Right atrium auricular region (tissue), 2 donors: ENCODE measurements around the gene MAPK1IP1L. TPM values are rescaled to one million over a fixed set of nuclear protein-coding genes. Genes with fewer than 3 reads are reported as not detected.
A peak's percentile ranks its signal among the peaks of the same experiment; 100 is the strongest.

ENCODE experiments used
- DNase-seq: peaks from one replicate; pipeline ENCODE4 v3.0.0-alpha.2; 2019; ENCODE audit warnings: low spot score
- H3K27ac ChIP-seq, 2 donors: fragments of 200-600 bp; sonication (generic); 1 replicate in 1 of 2; 2 replicates in 1 of 2; pipeline ENCODE4 v1.5.1; 2016 to 2019
- H3K27me3 ChIP-seq, 2 donors: fragments of 200-600 bp; sonication (generic); one replicate each; pipeline versions ENCODE4 v1.5.1 to v1.6.0; 2017 to 2019
- H3K36me3 ChIP-seq: fragments of 200-600 bp; sonication (generic); one replicate; pipeline ENCODE4 v1.5.1; 2016
- H3K4me1 ChIP-seq, 2 donors: fragments of 200-600 bp; sonication (generic); one replicate each; pipeline versions ENCODE4 v1.5.1 to v1.6.0; 2017 to 2019
- H3K4me3 ChIP-seq, 2 donors: fragments of 200-600 bp; sonication (generic); 1 replicate in 1 of 2; 2 replicates in 1 of 2; pipeline ENCODE4 v1.5.1; 2017 to 2019; ENCODE audit warnings: mild to moderate bottlenecking in 1 of 2, moderate library complexity in 1 of 2
- H3K9me3 ChIP-seq, 2 donors: fragments of 200-600 bp; sonication (generic); one replicate each; pipeline ENCODE4 v1.5.1; 2019
- total RNA-seq, 2 donors: library from RNA; depleted of rRNA; stranded (reverse); fragments of >200 nt; gene quantifications; one replicate each; pipeline ENCODE4 v1.1.0, GENCODE V29; 2016
- TF ChIP-seq, protein P1 (sequence below), 2 donors: fragments of 200-600 bp; sonication (generic); IDR thresholded peaks; one replicate each; pipeline ENCODE4 v1.5.1; 2019; ENCODE audit warnings: antibody characterized with exemption in 2 of 2

Gene MAPK1IP1L
- total RNA-seq, 2 donors from 2014 or later = 81.2 to 111 TPM

DNA sequence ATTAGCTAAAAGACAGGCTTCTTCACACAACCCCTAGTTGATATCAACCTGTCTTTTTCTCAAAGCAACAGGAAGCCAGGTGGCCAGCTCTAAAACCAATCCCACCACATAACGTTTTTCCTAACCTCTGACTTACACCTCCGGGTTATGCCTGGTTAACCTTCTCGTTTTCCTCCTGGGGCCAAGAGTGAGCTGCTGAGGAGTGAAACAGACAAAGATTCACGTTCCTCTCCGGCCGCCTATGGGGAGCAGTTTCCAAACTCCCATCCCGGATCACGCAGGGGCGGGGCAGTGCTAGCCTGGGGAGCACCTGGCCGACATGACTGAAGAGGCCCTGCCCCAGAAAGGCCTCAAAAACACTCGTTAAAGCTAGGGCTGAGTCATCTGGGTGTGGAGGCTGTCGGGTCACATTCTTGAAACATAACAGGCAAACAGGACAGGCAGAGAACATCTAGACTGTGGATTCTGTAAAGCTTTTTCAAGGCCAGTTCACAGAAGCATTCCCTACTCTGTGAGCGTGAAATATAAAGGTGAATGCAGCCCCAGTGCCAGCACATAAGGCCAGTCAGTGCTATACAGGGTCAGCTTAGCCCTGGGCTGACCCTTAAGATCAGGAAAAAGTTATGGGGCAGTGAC lies 51.7 kb downstream of the MAPK1IP1L start:
- H3K36me3 ChIP-seq = no peaks in the 10 kb centered on the region
- DNase-seq = peak; percentile 88
- H3K9me3 ChIP-seq = no peaks in the 10 kb centered on the region
- H3K27me3 ChIP-seq = no peaks in the 10 kb centered on the region
- H3K4me3 ChIP-seq = no peak overlapping the region
- peak overlapping the region; percentile 89 to 93 for H3K27ac ChIP-seq
- TF ChIP-seq, protein P1, sequence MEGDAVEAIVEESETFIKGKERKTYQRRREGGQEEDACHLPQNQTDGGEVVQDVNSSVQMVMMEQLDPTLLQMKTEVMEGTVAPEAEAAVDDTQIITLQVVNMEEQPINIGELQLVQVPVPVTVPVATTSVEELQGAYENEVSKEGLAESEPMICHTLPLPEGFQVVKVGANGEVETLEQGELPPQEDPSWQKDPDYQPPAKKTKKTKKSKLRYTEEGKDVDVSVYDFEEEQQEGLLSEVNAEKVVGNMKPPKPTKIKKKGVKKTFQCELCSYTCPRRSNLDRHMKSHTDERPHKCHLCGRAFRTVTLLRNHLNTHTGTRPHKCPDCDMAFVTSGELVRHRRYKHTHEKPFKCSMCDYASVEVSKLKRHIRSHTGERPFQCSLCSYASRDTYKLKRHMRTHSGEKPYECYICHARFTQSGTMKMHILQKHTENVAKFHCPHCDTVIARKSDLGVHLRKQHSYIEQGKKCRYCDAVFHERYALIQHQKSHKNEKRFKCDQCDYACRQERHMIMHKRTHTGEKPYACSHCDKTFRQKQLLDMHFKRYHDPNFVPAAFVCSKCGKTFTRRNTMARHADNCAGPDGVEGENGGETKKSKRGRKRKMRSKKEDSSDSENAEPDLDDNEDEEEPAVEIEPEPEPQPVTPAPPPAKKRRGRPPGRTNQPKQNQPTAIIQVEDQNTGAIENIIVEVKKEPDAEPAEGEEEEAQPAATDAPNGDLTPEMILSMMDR (IDR thresholded peaks at IDR 0.05) = no peak
- peaks cover 0 to 74% of the 10 kb centered on the region in 2 donors for H3K4me1 ChIP-seq

DNA sequence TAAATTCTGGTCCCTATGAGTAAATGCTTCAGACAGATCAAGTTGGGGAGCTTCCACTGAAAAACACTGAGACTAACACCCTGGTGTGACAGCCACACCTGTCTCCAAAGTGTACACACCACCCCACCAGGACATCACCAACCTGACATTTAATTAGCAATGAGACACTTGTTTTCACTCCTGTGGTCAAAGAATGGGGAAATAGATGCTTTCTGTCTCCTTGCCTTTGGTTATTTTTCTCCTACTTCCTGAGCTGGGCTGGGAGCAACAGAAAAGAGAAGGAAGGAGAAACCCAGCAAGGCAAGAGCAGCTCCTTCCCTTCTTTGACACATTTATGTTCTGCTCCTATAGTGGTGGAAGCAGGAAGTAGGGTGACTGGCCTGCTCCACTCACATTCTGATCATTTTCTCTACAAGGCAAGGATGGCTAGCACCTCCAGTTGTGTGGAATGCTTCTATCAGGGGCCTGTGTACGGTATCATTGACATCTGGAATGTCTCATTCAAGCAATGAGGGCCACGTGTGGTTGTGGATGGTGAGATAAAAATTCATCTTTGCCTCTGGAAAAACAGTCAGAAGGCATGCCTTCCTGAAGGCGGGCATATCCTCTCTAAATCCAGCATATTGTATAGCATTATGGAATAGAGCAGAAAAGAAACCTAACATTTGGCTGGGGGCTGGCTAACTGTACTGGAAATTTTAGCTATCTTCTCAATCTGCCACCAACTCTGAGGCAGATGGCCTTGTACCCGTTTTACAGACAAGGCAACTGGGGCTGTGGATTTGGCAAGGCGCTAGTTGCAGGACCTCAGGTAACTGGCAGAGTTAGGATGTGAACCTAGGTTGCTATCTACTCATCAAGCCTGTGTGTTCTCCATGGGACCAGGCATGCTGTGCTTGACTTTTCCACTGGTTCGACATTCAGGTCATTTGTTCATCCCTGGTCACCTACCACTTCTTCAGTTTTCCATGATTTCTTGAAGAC lies 52.8 kb downstream of the MAPK1IP1L start:
- no peaks in the 10 kb centered on the region for H3K36me3 ChIP-seq
- H3K9me3 ChIP-seq = no peaks in the 10 kb centered on the region
- DNase-seq = no peak
- no peaks in the 10 kb centered on the region for H3K27me3 ChIP-seq
- TF ChIP-seq, protein P1 (IDR thresholded peaks at IDR 0.05) = no peak
- H3K4me3 ChIP-seq = no peak overlapping the region
- peak overlapping the region; percentile 89 to 93 for H3K27ac ChIP-seq
- peaks cover 0 to 77% of the 10 kb centered on the region in 2 donors for H3K4me1 ChIP-seq

DNA sequence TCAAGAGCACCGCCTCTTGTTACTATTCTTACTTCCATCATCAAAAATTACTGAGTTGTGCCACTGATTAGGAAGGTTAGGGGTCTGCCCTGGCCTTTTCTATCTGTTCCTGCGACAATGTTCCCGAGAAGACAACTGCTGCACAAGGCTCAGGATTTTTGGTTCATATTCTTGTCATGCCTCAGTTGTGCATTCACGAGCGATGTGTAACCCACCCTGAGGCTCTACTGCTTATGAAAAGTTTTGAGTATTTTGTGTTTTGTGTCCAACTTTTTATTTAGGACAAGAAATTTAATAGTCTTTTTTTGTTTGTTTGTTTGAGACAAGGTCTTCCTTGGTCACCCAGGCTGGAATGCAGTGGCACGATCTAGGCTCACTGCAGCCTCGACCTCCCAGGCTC lies 54.5 kb downstream of the MAPK1IP1L start:
- Histone ChIP-seq H3K4me1 (peaks cover 0 to 67% of the 10 kb centered on the region in 2 donors), H3K27ac (peak overlapping the region; percentile 6 to 29), H3K9me3 (no peaks in the 10 kb centered on the region), H3K36me3 (no peaks in the 10 kb centered on the region), H3K27me3 (no peaks in the 10 kb centered on the region), H3K4me3 (no peak overlapping the region)
- DNase-seq = no peak
- TF ChIP-seq, protein P1 (IDR thresholded peaks at IDR 0.05) = no peak

DNA sequence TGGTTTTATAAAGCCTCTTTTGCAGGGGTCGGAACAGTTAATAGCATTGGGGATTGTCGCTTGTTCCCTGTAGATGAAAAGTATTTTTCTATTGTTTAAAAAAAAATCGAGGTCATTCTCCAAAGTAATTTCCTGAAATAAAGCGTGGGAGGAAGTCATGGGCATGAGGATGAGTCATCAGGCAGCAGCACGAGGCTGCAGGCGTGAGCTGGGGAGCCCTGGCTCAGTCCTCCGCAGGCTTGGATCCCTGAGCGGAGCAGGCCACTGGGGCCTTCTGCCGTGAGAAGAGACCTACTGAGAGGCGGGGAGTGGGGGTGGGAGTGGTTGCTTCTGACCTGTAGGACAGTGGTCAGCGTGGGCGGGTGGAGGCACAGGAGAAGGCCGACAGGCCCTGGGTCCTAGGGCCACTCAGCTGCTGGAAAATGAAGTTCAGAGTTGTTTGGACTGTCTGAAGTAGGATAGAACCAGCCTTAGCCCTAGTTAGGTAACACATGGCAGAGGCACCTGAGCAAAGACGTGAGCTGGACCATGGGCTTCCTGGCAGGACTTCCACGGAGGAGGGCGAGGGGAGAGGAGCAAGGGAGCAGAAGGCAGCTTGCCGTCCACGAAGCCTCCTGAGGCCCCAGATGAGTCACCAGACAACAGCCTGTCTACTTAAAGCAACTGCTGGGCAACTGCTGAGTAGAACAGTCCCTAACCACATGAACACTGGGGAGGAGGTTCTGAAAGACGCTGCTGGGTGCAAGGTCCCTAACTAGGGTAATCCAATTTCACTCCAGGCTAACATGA lies 56.5 kb downstream of the MAPK1IP1L start:
- no peak overlapping the region for H3K4me3 ChIP-seq
- peak; percentile 91 for DNase-seq
- peak overlapping the region; percentile 91 to 92 for H3K27ac ChIP-seq
- no peaks in the 10 kb centered on the region for H3K27me3 ChIP-seq
- peaks cover 0 to 50% of the 10 kb centered on the region in 2 donors for H3K4me1 ChIP-seq
- H3K9me3 ChIP-seq = no peaks in the 10 kb centered on the region
- H3K36me3 ChIP-seq = no peaks in the 10 kb centered on the region
- TF ChIP-seq, protein P1 (IDR thresholded peaks at IDR 0.05) = no peak

DNA sequence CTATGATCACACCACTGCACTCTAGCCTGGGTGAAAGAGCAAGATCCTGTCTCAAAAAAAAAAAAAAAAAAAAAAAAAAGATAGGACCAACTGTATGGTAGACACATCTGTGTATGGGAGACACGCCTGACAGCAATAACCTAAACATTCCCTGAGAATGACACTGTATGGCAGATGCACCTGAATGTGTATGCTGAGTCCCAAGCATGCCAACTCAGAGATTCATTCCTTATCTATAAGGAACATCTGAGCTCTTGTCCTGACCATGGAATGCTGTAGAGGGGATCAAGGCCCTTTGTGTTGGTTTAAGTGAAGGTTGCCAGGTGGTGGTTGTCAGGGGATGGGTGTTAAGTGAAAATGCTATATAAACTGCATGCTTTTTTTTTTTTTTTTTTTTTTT lies 58.4 kb downstream of the MAPK1IP1L start:
- TF ChIP-seq, protein P1 (IDR thresholded peaks at IDR 0.05) = no peak
- H3K4me3 ChIP-seq = no peak overlapping the region
- H3K9me3 ChIP-seq = no peaks in the 10 kb centered on the region
- no peak overlapping the region for H3K27ac ChIP-seq
- peaks cover 0 to 32% of the 10 kb centered on the region in 2 donors for H3K4me1 ChIP-seq
- H3K36me3 ChIP-seq = no peaks in the 10 kb centered on the region
- DNase-seq = no peak
- H3K27me3 ChIP-seq = no peaks in the 10 kb centered on the region
